Tibial nerve (tissue), 4 donors: Measurements from ENCODE around the gene ELK1. TPM values are rescaled to one million over a fixed set of nuclear protein-coding genes. Genes with fewer than 3 reads are reported as not detected.
A peak's percentile ranks its signal among the peaks of the same experiment; 100 is the strongest.

ENCODE experiments used
- DNase-seq, 2 donors: peaks; one replicate each; pipeline ENCODE4 v3.0.0-alpha.2; 2019; ENCODE audit warnings: low spot score in 2 of 2
- H3K27ac ChIP-seq, 4 donors: fragments of 200-600 bp; sonication (generic) in 3 of 4; one replicate each; pipeline ENCODE4 v1.5.1; 2017 to 2019; ENCODE audit warnings: mild to moderate bottlenecking in 1 of 4
- H3K27me3 ChIP-seq, 2 donors: fragments of 200-600 bp; sonication (generic) in 1 of 2; one replicate each; pipeline versions ENCODE4 v1.5.1 to v1.6.0; 2017 to 2019
- H3K36me3 ChIP-seq, 3 donors: fragments of 200-600 bp; sonication (generic); one replicate each; pipeline ENCODE4 v1.5.1; 2018 to 2019
- H3K4me1 ChIP-seq, 4 donors: fragments of 200-600 bp; sonication (generic) in 3 of 4; one replicate each; pipeline ENCODE4 v1.5.1; 2017 to 2019
- H3K4me3 ChIP-seq, 4 donors: fragments of 200-600 bp; sonication (generic) in 3 of 4; one replicate each; pipeline ENCODE4 v1.5.1; 2017 to 2019; ENCODE audit warnings: mild to moderate bottlenecking in 1 of 4, moderate library complexity in 1 of 4
- H3K9me3 ChIP-seq, 4 donors: fragments of 200-600 bp; sonication (generic) in 3 of 4; one replicate each; pipeline ENCODE4 v1.5.1; 2017 to 2019
- EP300 ChIP-seq, 2 donors: sonication (generic); formaldehyde crosslinking; IDR thresholded peaks; one replicate each; pipeline ENCODE4 v1.6.1; 2017; ENCODE audit warnings: antibody characterized with exemption in 2 of 2, mild to moderate bottlenecking in 1 of 2
- POLR2A ChIP-seq, 2 donors: fragments of 450-650 bp; IDR thresholded peaks; one replicate each; pipeline ENCODE4 v1.6.1; 2017; ENCODE audit warnings: antibody characterized with exemption in 2 of 2, mild to moderate bottlenecking in 2 of 2, moderate library complexity in 2 of 2
- WGBS, 2 donors: methylation state at CpG; one replicate each; pipeline ENCODE4 v1.1.5; 2018; 5-methylcytosine and 5-hydroxymethylcytosine counted together
- small RNA-seq: library from RNA; depleted of rRNA; stranded (forward); fragments of <200 nt; gene quantifications from one replicate; pipeline ENCODE3, GENCODE V24; 2016
- total RNA-seq, 4 donors: library from RNA; depleted of rRNA; stranded (reverse); fragments of >200 nt; gene quantifications; one replicate each; pipeline ENCODE4 v1.1.0, GENCODE V29; 2016
- TF ChIP-seq, protein P1 (sequence below), 5 experiments: fragments of 200-600 bp in 3 of 5; fragments of 450-650 bp in 2 of 5; sonication (generic) in 3 of 5; IDR thresholded peaks; one replicate each; pipeline ENCODE4 v1.5.1; 2016 to 2019; ENCODE audit warnings: antibody characterized with exemption in 5 of 5, mild to moderate bottlenecking in 3 of 5, moderate library complexity in 2 of 5

ELK1 gene
- total RNA-seq, 4 donors from 2014 or later = 22.9 to 38.4 (median 25.8) TPM

DNA sequence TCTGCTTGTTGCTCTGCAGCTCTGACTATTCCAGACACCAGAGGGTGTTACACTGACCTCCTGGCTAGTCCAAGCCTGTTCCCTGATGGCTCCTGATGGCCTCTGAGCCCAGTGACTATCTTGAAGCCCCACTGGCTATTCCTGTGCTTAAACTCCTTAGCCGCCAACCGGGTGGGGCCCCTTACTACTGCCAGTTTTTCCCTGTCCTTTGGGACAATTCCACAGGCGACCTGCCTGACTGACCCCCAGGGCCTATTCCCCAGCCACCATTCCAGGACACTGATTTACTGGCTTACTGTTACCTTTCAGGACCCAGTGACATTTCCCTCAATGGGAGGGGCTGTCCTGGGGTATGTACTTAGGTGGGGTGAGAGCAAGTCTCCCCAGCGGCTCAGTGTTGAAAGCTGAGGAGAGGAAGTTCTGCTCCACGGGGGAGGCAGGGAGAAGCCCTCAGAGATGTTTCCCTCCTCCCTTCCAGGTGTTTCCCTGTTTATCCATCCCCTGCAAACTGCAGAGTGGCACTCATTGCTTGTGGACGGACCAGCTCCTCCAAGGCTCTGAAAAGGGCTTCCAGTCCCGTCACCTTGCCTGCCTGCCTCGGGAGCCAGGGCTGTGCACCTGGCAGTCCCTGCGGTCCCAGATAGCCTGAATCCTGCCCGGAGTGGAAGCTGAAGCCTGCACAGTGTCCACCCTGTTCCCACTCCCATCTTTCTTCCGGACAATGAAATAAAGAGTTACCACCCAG, 64.1 kb downstream of the ELK1 start:
- WGBS, 2 donors = 50 to 66% methylated on average over 2 to 11 of the region's 11 CpGs

More for the DNA sequence above, 64.1 kb downstream of the ELK1 start:
- Histone ChIP-seq H3K27me3 (no peaks in the 10 kb centered on the region), H3K9me3 (no peaks in the 10 kb centered on the region), H3K4me1 (peaks cover 0 to 33% (median 2%) of the 10 kb centered on the region in 4 donors), H3K36me3 (peaks cover 0 to 18% (median 0%) of the 10 kb centered on the region in 3 donors), H3K4me3 (no peak overlapping the region), H3K27ac (peak overlapping the region in 1 of 4 donors; percentile 93)
- TF ChIP-seq, protein P1, sequence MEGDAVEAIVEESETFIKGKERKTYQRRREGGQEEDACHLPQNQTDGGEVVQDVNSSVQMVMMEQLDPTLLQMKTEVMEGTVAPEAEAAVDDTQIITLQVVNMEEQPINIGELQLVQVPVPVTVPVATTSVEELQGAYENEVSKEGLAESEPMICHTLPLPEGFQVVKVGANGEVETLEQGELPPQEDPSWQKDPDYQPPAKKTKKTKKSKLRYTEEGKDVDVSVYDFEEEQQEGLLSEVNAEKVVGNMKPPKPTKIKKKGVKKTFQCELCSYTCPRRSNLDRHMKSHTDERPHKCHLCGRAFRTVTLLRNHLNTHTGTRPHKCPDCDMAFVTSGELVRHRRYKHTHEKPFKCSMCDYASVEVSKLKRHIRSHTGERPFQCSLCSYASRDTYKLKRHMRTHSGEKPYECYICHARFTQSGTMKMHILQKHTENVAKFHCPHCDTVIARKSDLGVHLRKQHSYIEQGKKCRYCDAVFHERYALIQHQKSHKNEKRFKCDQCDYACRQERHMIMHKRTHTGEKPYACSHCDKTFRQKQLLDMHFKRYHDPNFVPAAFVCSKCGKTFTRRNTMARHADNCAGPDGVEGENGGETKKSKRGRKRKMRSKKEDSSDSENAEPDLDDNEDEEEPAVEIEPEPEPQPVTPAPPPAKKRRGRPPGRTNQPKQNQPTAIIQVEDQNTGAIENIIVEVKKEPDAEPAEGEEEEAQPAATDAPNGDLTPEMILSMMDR (IDR thresholded peaks at IDR 0.05) = no peak
- TF ChIP-seq EP300 (IDR thresholded peaks at IDR 0.05) (no peak), POLR2A (IDR thresholded peaks at IDR 0.05) (no peak)
- DNase-seq = no peak

Small RNA genes lying within 50 kb of the gene (small RNA-seq; reads per million reads assigned to genes)
- not detected for gene MIR4769

Other genes starting within 250 kb of the ELK1 start
- 1 to 10 TPM; 6.9 to 9.8 (median 7.8) TPM for gene ZNF41, start 167.3 kb downstream of the ELK1 start, total RNA-seq
- gene ARAF, start 89.4 kb downstream of the ELK1 start, total RNA-seq = 10 to 100 TPM; 34.1 to 61.2 (median 40.8) TPM
- 100 to 1,000 TPM; 133 to 621 (median 176) TPM for gene TIMP1, start 68.1 kb downstream of the ELK1 start, total RNA-seq
- gene SYN1, start 30.7 kb downstream of the ELK1 start, total RNA-seq = 1 to 10 TPM in 1 of 4 donors, under 1 TPM in 1, not detected in 2; 0.42 to 1.2 TPM
- gene CFP, start 20.6 kb downstream of the ELK1 start, total RNA-seq = 10 to 100 TPM in 3 of 4 donors, 1 to 10 TPM in 1; 2.2 to 15.6 (median 12.1) TPM
- 100 to 1,000 TPM in 3 of 4 donors, 10 to 100 TPM in 1; 95.7 to 129 (median 118) TPM for gene UXT, start 8.6 kb upstream of the ELK1 start, total RNA-seq
- 1 to 10 TPM; 5.2 to 8.8 (median 6.6) TPM for gene ZNF81, start 186.3 kb upstream of the ELK1 start, total RNA-seq